Measurements from ENCODE around the gene PEX7. TPM values are rescaled to one million over a fixed set of nuclear protein-coding genes. Genes with fewer than 3 reads are reported as not detected.

Gene PEX7
- total RNA-seq, 1 experiment from 2014 or later, result 6.4 TPM

- peaks cover 18% of the 10 kb centered on the region for H3K9me3 Mint-ChIP-seq (ENCODE audit: unreplicated experiment)
- no peaks in the 10 kb centered on the region for H3K27me3 Mint-ChIP-seq (ENCODE audit: insufficient read depth, unreplicated experiment)
- no TSS peak for BruUV-seq (replicated peaks)
- ChIA-PET POLR2A (no interaction called here), CTCF (no interaction called here)
- peaks cover 23% of the 10 kb centered on the region for H3K9me3 ChIP-seq
- H3K36me3 ChIP-seq (ENCODE audit: control insufficient read depth, insufficient read depth, low read length), result peaks cover 4% of the 10 kb centered on the region; the same call in 1 of the 2 replicates
- no peak for DNase-seq
- no peaks in the 10 kb centered on the region for H3K4me1 ChIP-seq
- no peak overlapping the region for H3K4me3 Mint-ChIP-seq (ENCODE audit: unreplicated experiment)
- H3K36me3 Mint-ChIP-seq (ENCODE audit: insufficient read depth, unreplicated experiment), result peaks cover 41% of the 10 kb centered on the region
- H3K4me1 Mint-ChIP-seq (ENCODE audit: low read depth, unreplicated experiment), result no peaks in the 10 kb centered on the region
- no peak overlapping the region for H3K4me3 ChIP-seq (ENCODE audit: low read depth, low read length)
- H3K27me3 ChIP-seq (replicated peaks; ENCODE audit: control insufficient read depth, insufficient read depth, low read length), result no peaks in the 10 kb centered on the region
- H3K27ac Mint-ChIP-seq (ENCODE audit: unreplicated experiment), result no peak overlapping the region
- intact Hi-C loops (cut with micrococcal nuclease; ENCODE audit: unreplicated experiment), result no loop called here
- TF ChIP-seq, protein P1, sequence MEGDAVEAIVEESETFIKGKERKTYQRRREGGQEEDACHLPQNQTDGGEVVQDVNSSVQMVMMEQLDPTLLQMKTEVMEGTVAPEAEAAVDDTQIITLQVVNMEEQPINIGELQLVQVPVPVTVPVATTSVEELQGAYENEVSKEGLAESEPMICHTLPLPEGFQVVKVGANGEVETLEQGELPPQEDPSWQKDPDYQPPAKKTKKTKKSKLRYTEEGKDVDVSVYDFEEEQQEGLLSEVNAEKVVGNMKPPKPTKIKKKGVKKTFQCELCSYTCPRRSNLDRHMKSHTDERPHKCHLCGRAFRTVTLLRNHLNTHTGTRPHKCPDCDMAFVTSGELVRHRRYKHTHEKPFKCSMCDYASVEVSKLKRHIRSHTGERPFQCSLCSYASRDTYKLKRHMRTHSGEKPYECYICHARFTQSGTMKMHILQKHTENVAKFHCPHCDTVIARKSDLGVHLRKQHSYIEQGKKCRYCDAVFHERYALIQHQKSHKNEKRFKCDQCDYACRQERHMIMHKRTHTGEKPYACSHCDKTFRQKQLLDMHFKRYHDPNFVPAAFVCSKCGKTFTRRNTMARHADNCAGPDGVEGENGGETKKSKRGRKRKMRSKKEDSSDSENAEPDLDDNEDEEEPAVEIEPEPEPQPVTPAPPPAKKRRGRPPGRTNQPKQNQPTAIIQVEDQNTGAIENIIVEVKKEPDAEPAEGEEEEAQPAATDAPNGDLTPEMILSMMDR (IDR thresholded peaks at IDR 0.05; ENCODE audit: insufficient read depth in 1 of 2, low read depth in 1 of 2, low read length in 1 of 2, severe bottlenecking in 1 of 2, unreplicated experiment in 1 of 2), result no peak
Measured at GRCh38 chr6:136831873-136832562, 9.6 kb downstream of the PEX7 start.

GRCh38 chr6:136840276-136841001, 18.0 kb downstream of the PEX7 start:
- ChIA-PET CTCF (no interaction called here), POLR2A (no interaction called here)
- H3K27me3 ChIP-seq (replicated peaks; ENCODE audit: control insufficient read depth, insufficient read depth, low read length), result no peaks in the 10 kb centered on the region
- Mint-ChIP-seq H3K27me3 (ENCODE audit: insufficient read depth, unreplicated experiment) (no peaks in the 10 kb centered on the region), H3K4me3 (ENCODE audit: unreplicated experiment) (no peak overlapping the region), H3K27ac (ENCODE audit: unreplicated experiment) (no peak overlapping the region), H3K9me3 (ENCODE audit: unreplicated experiment) (no peaks in the 10 kb centered on the region), H3K4me1 (ENCODE audit: low read depth, unreplicated experiment) (peaks cover 7% of the 10 kb centered on the region), H3K36me3 (ENCODE audit: insufficient read depth, unreplicated experiment) (no peaks in the 10 kb centered on the region)
- no peak for DNase-seq
- no peaks in the 10 kb centered on the region for H3K9me3 ChIP-seq
- BruUV-seq (replicated peaks), result no TSS peak
- H3K36me3 ChIP-seq (ENCODE audit: control insufficient read depth, insufficient read depth, low read length), result no peaks in the 10 kb centered on the region
- no peaks in the 10 kb centered on the region for H3K4me1 ChIP-seq
- H3K4me3 ChIP-seq (ENCODE audit: low read depth, low read length), result no peak overlapping the region
- TF ChIP-seq, protein P1 (IDR thresholded peaks at IDR 0.05; ENCODE audit: insufficient read depth in 1 of 2, low read depth in 1 of 2, low read length in 1 of 2, severe bottlenecking in 1 of 2, unreplicated experiment in 1 of 2), result no peak
- intact Hi-C loops (cut with micrococcal nuclease; ENCODE audit: unreplicated experiment), result no loop called here

GRCh38 chr6:136843210-136843609, 20.8 kb downstream of the PEX7 start:
- Mint-ChIP-seq H3K36me3 (ENCODE audit: insufficient read depth, unreplicated experiment) (no peaks in the 10 kb centered on the region), H3K4me3 (ENCODE audit: unreplicated experiment) (no peak overlapping the region), H3K27me3 (ENCODE audit: insufficient read depth, unreplicated experiment) (no peaks in the 10 kb centered on the region), H3K9me3 (ENCODE audit: unreplicated experiment) (no peaks in the 10 kb centered on the region), H3K4me1 (ENCODE audit: low read depth, unreplicated experiment) (peaks cover 7% of the 10 kb centered on the region), H3K27ac (ENCODE audit: unreplicated experiment) (no peak overlapping the region)
- CTCF ChIA-PET, result no interaction called here
- Histone ChIP-seq H3K4me1 (no peaks in the 10 kb centered on the region), H3K36me3 (ENCODE audit: control insufficient read depth, insufficient read depth, low read length) (no peaks in the 10 kb centered on the region), H3K27me3 (replicated peaks; ENCODE audit: control insufficient read depth, insufficient read depth, low read length) (no peaks in the 10 kb centered on the region), H3K4me3 (ENCODE audit: low read depth, low read length) (no peak overlapping the region), H3K9me3 (no peaks in the 10 kb centered on the region)
- intact Hi-C loops (cut with micrococcal nuclease; ENCODE audit: unreplicated experiment), result no loop called here
- no peak for DNase-seq
- TF ChIP-seq, protein P1 (IDR thresholded peaks at IDR 0.05; ENCODE audit: insufficient read depth in 1 of 2, low read depth in 1 of 2, low read length in 1 of 2, severe bottlenecking in 1 of 2, unreplicated experiment in 1 of 2), result no peak
- POLR2A ChIA-PET, result no interaction called here
- BruUV-seq (replicated peaks), result no TSS peak
